HEK293 (cell line): Measurements from ENCODE around the gene PSMB11.

Experiments used
- GLI2 ChIP-seq: fragments of 450-650 bp; formaldehyde crosslinking; IDR thresholded peaks from 2 replicates; pipeline ENCODE4; 2017; ENCODE audit warnings: missing biosample characterization, missing genetic modification characterization, low read depth, borderline replicate concordance
- HOXD13 ChIP-seq: sonication (generic); formaldehyde crosslinking; IDR thresholded peaks from 2 replicates; pipeline ENCODE4 v1.8.0; 2022; ENCODE audit warnings: missing genetic modification reagents, borderline replicate concordance
- KLF16 ChIP-seq: fragments of 450-650 bp; formaldehyde crosslinking; IDR thresholded peaks from 2 replicates; pipeline ENCODE4 v1.5.1; 2017; ENCODE audit warnings: missing biosample characterization, missing genetic modification characterization
- KLF8 ChIP-seq: fragments of 450-650 bp; formaldehyde crosslinking; IDR thresholded peaks from 2 replicates; pipeline ENCODE4 v1.5.1; 2016; ENCODE audit warnings: missing biosample characterization, missing genetic modification characterization
- KLF9 ChIP-seq: fragments of 450-650 bp; formaldehyde crosslinking; IDR thresholded peaks from 2 replicates; pipeline ENCODE4 v1.5.1; 2016; ENCODE audit warnings: missing biosample characterization, missing genetic modification characterization, low read depth
- PRDM1 ChIP-seq: fragments of 450-650 bp; formaldehyde crosslinking; IDR thresholded peaks from 2 replicates; pipeline ENCODE4; 2016; ENCODE audit warnings: missing biosample characterization, missing genetic modification characterization
- SP7 ChIP-seq: fragments of 450-650 bp; formaldehyde crosslinking; IDR thresholded peaks from 2 replicates; pipeline ENCODE4 v1.5.1; 2016; ENCODE audit warnings: missing biosample characterization, missing genetic modification characterization
- ZEB2 ChIP-seq: fragments of 450-650 bp; formaldehyde crosslinking; IDR thresholded peaks from 2 replicates; pipeline ENCODE4 v1.5.1; 2016; ENCODE audit warnings: missing biosample characterization, missing genetic modification characterization
- ZFP37 ChIP-seq: fragments of 450-650 bp; formaldehyde crosslinking; IDR thresholded peaks from 2 replicates; pipeline ENCODE4 v1.5.1; 2016; ENCODE audit warnings: missing biosample characterization, missing genetic modification characterization
- ZNF155 ChIP-seq: fragments of 450-650 bp; formaldehyde crosslinking; IDR thresholded peaks from 2 replicates; pipeline ENCODE4 v1.5.1; 2016; ENCODE audit warnings: missing biosample characterization, missing genetic modification characterization
- ZNF184 ChIP-seq: fragments of 450-650 bp; IDR thresholded peaks from 2 replicates; pipeline ENCODE4 v1.5.1; 2018; ENCODE audit warnings: missing biosample characterization, mild to moderate bottlenecking, missing genetic modification characterization
- ZNF2 ChIP-seq: fragments of 450-650 bp; formaldehyde crosslinking; IDR thresholded peaks from 2 replicates; pipeline ENCODE4 v1.5.1; 2016; ENCODE audit warnings: missing biosample characterization, missing genetic modification characterization
- ZNF341 ChIP-seq: fragments of 450-650 bp; formaldehyde crosslinking; IDR thresholded peaks from 2 replicates; pipeline ENCODE4; 2016; ENCODE audit warnings: low read depth, missing biosample characterization, missing genetic modification characterization
- ZNF501 ChIP-seq: fragments of 450-650 bp; formaldehyde crosslinking; IDR thresholded peaks from 2 replicates; pipeline ENCODE4 v1.5.1; 2016; ENCODE audit warnings: missing biosample characterization, missing genetic modification characterization
- ZNF623 ChIP-seq: fragments of 450-650 bp; formaldehyde crosslinking; IDR thresholded peaks from 2 replicates; pipeline ENCODE4 v1.5.1; 2016; ENCODE audit warnings: missing biosample characterization, missing genetic modification characterization
- ZNF777 ChIP-seq: fragments of 450-650 bp; formaldehyde crosslinking; IDR thresholded peaks from 2 replicates; pipeline ENCODE4 v1.5.1; 2017; ENCODE audit warnings: missing biosample characterization, missing genetic modification characterization, borderline replicate concordance
- ZNF785 ChIP-seq: fragments of 450-650 bp; formaldehyde crosslinking; IDR thresholded peaks from 2 replicates; pipeline ENCODE4 v1.5.1; 2016; ENCODE audit warnings: missing biosample characterization, missing genetic modification characterization
- ZNF843 ChIP-seq: fragments of 450-650 bp; formaldehyde crosslinking; IDR thresholded peaks from 2 replicates; pipeline ENCODE4 v1.5.1; 2016; ENCODE audit warnings: missing biosample characterization, missing genetic modification characterization
- TF ChIP-seq, protein P1 (sequence below): fragments of 450-650 bp; formaldehyde crosslinking; IDR thresholded peaks from 2 replicates; pipeline ENCODE4 v1.5.1; 2016; ENCODE audit warnings: missing biosample characterization, missing genetic modification characterization
- TF ChIP-seq, protein P2 (sequence below): fragments of 450-650 bp; formaldehyde crosslinking; IDR thresholded peaks from 2 replicates; pipeline ENCODE4 v1.5.1; 2016; ENCODE audit warnings: missing biosample characterization, missing genetic modification characterization
- TF ChIP-seq, protein P3 (sequence below): fragments of 450-650 bp; formaldehyde crosslinking; IDR thresholded peaks from 2 replicates; pipeline ENCODE4 v1.5.1; 2016; ENCODE audit warnings: missing biosample characterization, missing genetic modification characterization
- TF ChIP-seq, protein P4 (sequence below): fragments of 450-650 bp; formaldehyde crosslinking; IDR thresholded peaks from 2 replicates; pipeline ENCODE4 v1.5.1; 2016; ENCODE audit warnings: missing biosample characterization, missing genetic modification characterization, borderline replicate concordance
- TF ChIP-seq, protein P5 (sequence below): fragments of 450-650 bp; formaldehyde crosslinking; IDR thresholded peaks from 2 replicates; pipeline ENCODE4 v1.5.1; 2016; ENCODE audit warnings: missing biosample characterization, missing genetic modification characterization
- TF ChIP-seq, protein P6 (sequence below): fragments of 450-650 bp; formaldehyde crosslinking; IDR thresholded peaks from 2 replicates; pipeline ENCODE4 v1.5.1; 2016; ENCODE audit warnings: missing biosample characterization, missing genetic modification characterization
- TF ChIP-seq, protein P7 (sequence below): fragments of 450-650 bp; formaldehyde crosslinking; IDR thresholded peaks from 2 replicates; pipeline ENCODE4 v1.5.1; 2016; ENCODE audit warnings: missing biosample characterization, missing genetic modification characterization

The PSMB11 gene

DNA sequence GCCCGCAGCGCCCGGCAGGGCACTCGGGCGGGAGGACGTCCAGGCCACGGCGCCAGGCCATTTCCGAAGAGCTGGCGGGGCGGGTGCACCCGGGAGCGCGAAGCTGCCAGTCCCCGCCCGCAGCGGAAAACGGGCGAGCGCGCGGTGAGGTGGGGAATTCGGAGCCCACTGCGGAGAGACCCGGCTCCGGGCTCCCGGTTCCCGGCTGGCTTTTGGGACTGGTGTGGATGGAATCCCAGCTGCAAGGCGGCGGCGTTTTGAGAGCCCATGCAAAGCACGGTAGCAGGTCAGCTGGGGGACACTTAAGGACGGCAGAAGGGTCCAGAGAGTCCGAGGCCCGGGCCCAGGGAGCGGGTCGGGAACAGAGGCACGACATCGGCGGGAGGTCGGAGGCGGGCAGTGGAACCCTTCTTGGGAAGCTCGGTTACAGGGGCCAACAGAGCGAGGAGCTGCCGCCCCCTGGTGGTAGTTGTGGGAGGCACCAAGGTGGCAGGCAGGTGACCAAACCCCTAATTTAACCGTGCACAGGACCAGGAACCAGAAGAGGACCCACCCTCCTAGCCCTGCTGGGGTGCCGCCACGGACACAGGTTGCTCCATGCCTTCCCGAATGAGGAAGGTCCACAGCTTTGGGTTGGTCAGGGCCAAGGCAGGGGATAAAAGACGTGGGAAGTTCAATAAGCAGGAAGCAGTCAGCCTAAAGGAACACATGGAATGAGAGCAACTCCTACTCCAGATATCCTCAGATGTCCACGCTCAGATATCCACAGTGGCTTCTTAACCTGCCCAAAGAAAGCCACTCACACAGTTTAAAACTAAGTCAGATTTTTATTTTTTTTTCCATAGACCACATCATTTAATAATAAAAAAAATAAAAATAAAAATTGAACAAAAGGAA is 16.0 kb downstream of the PSMB11 start (continued):
- TF ChIP-seq ZNF785 (tag by site-specific recombination) (no peak), KLF9 (tag by site-specific recombination) (peak; percentile 40; the same call in 1 of the 2 replicates), ZNF843 (tag by site-specific recombination) (no peak), KLF16 (tag by site-specific recombination) (peak; percentile 69; the same call in 1 of the 2 replicates), KLF8 (tag by site-specific recombination) (peak; percentile 79), ZFP37 (tag by site-specific recombination) (no peak; the same call in 1 of the 2 replicates), GLI2 (no peak), ZNF777 (no peak), ZEB2 (tag by site-specific recombination) (peak; percentile 95), SP7 (tag by site-specific recombination) (peak; percentile 86), ZNF623 (tag by site-specific recombination) (no peak), HOXD13 (CRISPR knock-in tag) (no peak), ZNF341 (tag by site-specific recombination) (peak; percentile 66), ZNF184 (no peak; the same call in 1 of the 2 replicates), ZNF155 (no peak), ZNF501 (tag by site-specific recombination) (peak; percentile 57), ZNF2 (tag by site-specific recombination) (peak; percentile 96), PRDM1 (no peak)
- TF ChIP-seq, protein P1, sequence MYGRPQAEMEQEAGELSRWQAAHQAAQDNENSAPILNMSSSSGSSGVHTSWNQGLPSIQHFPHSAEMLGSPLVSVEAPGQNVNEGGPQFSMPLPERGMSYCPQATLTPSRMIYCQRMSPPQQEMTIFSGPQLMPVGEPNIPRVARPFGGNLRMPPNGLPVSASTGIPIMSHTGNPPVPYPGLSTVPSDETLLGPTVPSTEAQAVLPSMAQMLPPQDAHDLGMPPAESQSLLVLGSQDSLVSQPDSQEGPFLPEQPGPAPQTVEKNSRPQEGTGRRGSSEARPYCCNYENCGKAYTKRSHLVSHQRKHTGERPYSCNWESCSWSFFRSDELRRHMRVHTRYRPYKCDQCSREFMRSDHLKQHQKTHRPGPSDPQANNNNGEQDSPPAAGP (tag by site-specific recombination): peak; percentile 83
- TF ChIP-seq, protein P2, sequence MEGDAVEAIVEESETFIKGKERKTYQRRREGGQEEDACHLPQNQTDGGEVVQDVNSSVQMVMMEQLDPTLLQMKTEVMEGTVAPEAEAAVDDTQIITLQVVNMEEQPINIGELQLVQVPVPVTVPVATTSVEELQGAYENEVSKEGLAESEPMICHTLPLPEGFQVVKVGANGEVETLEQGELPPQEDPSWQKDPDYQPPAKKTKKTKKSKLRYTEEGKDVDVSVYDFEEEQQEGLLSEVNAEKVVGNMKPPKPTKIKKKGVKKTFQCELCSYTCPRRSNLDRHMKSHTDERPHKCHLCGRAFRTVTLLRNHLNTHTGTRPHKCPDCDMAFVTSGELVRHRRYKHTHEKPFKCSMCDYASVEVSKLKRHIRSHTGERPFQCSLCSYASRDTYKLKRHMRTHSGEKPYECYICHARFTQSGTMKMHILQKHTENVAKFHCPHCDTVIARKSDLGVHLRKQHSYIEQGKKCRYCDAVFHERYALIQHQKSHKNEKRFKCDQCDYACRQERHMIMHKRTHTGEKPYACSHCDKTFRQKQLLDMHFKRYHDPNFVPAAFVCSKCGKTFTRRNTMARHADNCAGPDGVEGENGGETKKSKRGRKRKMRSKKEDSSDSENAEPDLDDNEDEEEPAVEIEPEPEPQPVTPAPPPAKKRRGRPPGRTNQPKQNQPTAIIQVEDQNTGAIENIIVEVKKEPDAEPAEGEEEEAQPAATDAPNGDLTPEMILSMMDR (tag by site-specific recombination): peak; percentile 96
- TF ChIP-seq, protein P3, sequence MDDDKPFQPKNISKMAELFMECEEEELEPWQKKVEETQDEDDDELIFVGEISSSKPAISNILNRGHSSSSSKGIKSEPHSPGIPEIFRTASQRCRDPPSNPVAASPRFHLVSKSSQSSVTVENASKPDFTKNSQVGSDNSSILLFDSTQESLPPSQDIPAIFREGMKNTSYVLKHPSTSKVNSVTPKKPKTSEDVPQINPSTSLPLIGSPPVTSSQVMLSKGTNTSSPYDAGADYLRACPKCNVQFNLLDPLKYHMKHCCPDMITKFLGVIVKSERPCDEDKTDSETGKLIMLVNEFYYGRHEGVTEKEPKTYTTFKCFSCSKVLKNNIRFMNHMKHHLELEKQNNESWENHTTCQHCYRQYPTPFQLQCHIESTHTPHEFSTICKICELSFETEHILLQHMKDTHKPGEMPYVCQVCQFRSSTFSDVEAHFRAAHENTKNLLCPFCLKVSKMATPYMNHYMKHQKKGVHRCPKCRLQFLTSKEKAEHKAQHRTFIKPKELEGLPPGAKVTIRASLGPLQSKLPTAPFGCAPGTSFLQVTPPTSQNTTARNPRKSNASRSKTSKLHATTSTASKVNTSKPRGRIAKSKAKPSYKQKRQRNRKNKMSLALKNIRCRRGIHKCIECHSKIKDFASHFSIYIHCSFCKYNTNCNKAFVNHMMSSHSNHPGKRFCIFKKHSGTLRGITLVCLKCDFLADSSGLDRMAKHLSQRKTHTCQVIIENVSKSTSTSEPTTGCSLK (tag by site-specific recombination): no peak
- TF ChIP-seq, protein P4, sequence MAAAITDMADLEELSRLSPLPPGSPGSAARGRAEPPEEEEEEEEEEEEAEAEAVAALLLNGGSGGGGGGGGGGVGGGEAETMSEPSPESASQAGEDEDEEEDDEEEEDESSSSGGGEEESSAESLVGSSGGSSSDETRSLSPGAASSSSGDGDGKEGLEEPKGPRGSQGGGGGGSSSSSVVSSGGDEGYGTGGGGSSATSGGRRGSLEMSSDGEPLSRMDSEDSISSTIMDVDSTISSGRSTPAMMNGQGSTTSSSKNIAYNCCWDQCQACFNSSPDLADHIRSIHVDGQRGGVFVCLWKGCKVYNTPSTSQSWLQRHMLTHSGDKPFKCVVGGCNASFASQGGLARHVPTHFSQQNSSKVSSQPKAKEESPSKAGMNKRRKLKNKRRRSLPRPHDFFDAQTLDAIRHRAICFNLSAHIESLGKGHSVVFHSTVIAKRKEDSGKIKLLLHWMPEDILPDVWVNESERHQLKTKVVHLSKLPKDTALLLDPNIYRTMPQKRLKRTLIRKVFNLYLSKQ (tag by site-specific recombination): no peak
- TF ChIP-seq, protein P5, sequence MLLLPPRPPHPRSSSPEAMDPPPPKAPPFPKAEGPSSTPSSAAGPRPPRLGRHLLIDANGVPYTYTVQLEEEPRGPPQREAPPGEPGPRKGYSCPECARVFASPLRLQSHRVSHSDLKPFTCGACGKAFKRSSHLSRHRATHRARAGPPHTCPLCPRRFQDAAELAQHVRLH (tag by site-specific recombination): no peak
- TF ChIP-seq, protein P6, sequence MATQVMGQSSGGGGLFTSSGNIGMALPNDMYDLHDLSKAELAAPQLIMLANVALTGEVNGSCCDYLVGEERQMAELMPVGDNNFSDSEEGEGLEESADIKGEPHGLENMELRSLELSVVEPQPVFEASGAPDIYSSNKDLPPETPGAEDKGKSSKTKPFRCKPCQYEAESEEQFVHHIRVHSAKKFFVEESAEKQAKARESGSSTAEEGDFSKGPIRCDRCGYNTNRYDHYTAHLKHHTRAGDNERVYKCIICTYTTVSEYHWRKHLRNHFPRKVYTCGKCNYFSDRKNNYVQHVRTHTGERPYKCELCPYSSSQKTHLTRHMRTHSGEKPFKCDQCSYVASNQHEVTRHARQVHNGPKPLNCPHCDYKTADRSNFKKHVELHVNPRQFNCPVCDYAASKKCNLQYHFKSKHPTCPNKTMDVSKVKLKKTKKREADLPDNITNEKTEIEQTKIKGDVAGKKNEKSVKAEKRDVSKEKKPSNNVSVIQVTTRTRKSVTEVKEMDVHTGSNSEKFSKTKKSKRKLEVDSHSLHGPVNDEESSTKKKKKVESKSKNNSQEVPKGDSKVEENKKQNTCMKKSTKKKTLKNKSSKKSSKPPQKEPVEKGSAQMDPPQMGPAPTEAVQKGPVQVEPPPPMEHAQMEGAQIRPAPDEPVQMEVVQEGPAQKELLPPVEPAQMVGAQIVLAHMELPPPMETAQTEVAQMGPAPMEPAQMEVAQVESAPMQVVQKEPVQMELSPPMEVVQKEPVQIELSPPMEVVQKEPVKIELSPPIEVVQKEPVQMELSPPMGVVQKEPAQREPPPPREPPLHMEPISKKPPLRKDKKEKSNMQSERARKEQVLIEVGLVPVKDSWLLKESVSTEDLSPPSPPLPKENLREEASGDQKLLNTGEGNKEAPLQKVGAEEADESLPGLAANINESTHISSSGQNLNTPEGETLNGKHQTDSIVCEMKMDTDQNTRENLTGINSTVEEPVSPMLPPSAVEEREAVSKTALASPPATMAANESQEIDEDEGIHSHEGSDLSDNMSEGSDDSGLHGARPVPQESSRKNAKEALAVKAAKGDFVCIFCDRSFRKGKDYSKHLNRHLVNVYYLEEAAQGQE (tag by site-specific recombination): no peak; the same call in 1 of the 2 replicates
- TF ChIP-seq, protein P7, sequence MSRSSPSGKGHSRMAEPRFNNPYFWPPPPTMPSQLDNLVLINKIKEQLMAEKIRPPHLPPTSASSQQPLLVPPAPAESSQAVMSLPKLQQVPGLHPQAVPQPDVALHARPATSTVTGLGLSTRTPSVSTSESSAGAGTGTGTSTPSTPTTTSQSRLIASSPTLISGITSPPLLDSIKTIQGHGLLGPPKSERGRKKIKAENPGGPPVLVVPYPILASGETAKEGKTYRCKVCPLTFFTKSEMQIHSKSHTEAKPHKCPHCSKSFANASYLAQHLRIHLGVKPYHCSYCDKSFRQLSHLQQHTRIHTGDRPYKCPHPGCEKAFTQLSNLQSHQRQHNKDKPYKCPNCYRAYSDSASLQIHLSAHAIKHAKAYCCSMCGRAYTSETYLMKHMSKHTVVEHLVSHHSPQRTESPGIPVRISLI (tag by site-specific recombination): no peak
